ENCODE results near the gene HOATZ.

DNA sequence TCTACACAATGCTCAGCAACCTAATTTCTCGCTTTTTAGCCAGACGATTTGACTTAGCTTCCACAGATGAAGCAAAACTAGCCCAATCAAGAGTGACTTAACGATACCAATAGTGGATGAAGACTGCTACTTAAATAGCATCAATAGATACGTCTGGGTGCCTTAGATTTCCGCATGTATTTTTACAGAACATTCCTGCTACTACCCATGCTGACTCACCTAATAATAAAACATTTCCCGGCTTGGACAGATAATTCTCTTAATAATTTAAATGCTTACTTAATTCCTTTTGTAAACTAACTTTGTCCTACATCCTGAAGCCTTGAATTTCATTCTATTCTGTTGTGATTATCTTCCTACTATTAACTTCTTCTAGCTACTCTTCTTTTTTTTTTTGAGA, 20.7 kb downstream of the HOATZ start:
- TF ChIP-seq, protein P1, sequence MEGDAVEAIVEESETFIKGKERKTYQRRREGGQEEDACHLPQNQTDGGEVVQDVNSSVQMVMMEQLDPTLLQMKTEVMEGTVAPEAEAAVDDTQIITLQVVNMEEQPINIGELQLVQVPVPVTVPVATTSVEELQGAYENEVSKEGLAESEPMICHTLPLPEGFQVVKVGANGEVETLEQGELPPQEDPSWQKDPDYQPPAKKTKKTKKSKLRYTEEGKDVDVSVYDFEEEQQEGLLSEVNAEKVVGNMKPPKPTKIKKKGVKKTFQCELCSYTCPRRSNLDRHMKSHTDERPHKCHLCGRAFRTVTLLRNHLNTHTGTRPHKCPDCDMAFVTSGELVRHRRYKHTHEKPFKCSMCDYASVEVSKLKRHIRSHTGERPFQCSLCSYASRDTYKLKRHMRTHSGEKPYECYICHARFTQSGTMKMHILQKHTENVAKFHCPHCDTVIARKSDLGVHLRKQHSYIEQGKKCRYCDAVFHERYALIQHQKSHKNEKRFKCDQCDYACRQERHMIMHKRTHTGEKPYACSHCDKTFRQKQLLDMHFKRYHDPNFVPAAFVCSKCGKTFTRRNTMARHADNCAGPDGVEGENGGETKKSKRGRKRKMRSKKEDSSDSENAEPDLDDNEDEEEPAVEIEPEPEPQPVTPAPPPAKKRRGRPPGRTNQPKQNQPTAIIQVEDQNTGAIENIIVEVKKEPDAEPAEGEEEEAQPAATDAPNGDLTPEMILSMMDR (IDR thresholded peaks at IDR 0.05), result no peak
- TF ChIP-seq POLR2A (IDR thresholded peaks at IDR 0.05), result no peak
- TF ChIP-seq EP300 (IDR thresholded peaks at IDR 0.05), result no peak
- TF ChIP-seq POLR2AphosphoS5 (IDR thresholded peaks at IDR 0.05), result no peak

Measured in gastroesophageal sphincter (tissue), 3 donors.